Spleen (tissue), 11 donors: ENCODE results near the gene DPF1. TPM values are rescaled to one million over a fixed set of nuclear protein-coding genes. Genes with fewer than 3 reads are reported as not detected.
A peak's percentile ranks its signal among the peaks of the same experiment; 100 is the strongest.

ENCODE experiments used
- DNase-seq: peaks from one replicate; pipeline ENCODE4 v3.0.0-alpha.2; 2020
- H3K27ac ChIP-seq, 8 donors: fragments of 200-600 bp; sonication (generic) in 7 of 8; 1 replicate in 4 of 8; 2 replicates in 4 of 8; pipeline versions ENCODE4 v1.5.0 to v1.8.0; 2016 to 2021; ENCODE audit warnings: inconsistent platforms in 4 of 8, mild to moderate bottlenecking in 4 of 8, moderate library complexity in 1 of 8
- H3K27me3 ChIP-seq, 7 donors: fragments of 200-600 bp; sonication (generic) in 6 of 7; replicated peaks in 1 of 7; 1 replicate in 4 of 7; 2 replicates in 3 of 7; pipeline versions ENCODE4 v1.5.0 to v1.8.0; 2016 to 2021; ENCODE audit warnings: inconsistent platforms in 3 of 7, mild to moderate bottlenecking in 1 of 7
- H3K36me3 ChIP-seq, 6 donors: fragments of 200-600 bp; sonication (generic) in 5 of 6; 1 replicate in 4 of 6; 2 replicates in 2 of 6; pipeline versions ENCODE4 v1.5.0 to v1.8.0; 2016 to 2021; ENCODE audit warnings: inconsistent platforms in 2 of 6
- H3K4me1 ChIP-seq, 6 donors: fragments of 200-600 bp; sonication (generic) in 5 of 6; 1 replicate in 3 of 6; 2 replicates in 3 of 6; pipeline versions ENCODE4 v1.5.0 to v1.8.0; 2016 to 2021; ENCODE audit warnings: inconsistent platforms in 3 of 6
- H3K4me3 ChIP-seq, 8 donors: fragments of 200-600 bp; sonication (generic) in 7 of 8; 1 replicate in 4 of 8; 2 replicates in 4 of 8; pipeline versions ENCODE4 v1.5.0 to v1.8.0; 2016 to 2021; ENCODE audit warnings: inconsistent platforms in 4 of 8, mild to moderate bottlenecking in 4 of 8, moderate library complexity in 2 of 8
- H3K9me3 ChIP-seq, 8 donors: fragments of 200-600 bp; sonication (generic) in 7 of 8; 1 replicate in 4 of 8; 2 replicates in 4 of 8; pipeline versions ENCODE4 v1.5.0 to v1.8.0; 2016 to 2021; ENCODE audit warnings: inconsistent platforms in 4 of 8
- POLR2A ChIP-seq, 3 donors: fragments of 450-650 bp; IDR thresholded peaks; one replicate each; pipeline ENCODE4 v1.5.1; 2017; ENCODE audit warnings: antibody characterized with exemption in 3 of 3, mild to moderate bottlenecking in 1 of 3
- POLR2AphosphoS5 ChIP-seq, 3 donors: sonication (generic); formaldehyde crosslinking; IDR thresholded peaks; one replicate each; pipeline ENCODE4 v1.5.1; 2017; ENCODE audit warnings: antibody characterized with exemption in 3 of 3
- WGBS, 5 donors: extraction: QIAGEN DNeasy Blood & Tissue Kit in 3 of 5; methylation state at CpG; one replicate each; pipeline versions ENCODE4 v1.1.5 to v1.1.7; 2013 to 2018; 5-methylcytosine and 5-hydroxymethylcytosine counted together
- intact Hi-C: fragments of 100-400 bp; cut with DNase I; formaldehyde crosslinking; loops from one replicate; pipeline ENCODE4 v1.15.0; 2023; ENCODE audit warnings: low total_unique reads
- polyA plus RNA-seq, 3 donors: library from polyadenylated mRNA; stranded (reverse); fragments of 200-250 nt; gene quantifications; one replicate each; pipeline ENCODE4 v1.2.1, GENCODE V29; 2013
- total RNA-seq, 7 donors: library from RNA; depleted of rRNA in 3 of 7; stranded (reverse); fragments of >200 nt in 3 of 7; fragmentation: NEBNext Ultra II Directional in 4 of 7; extraction: Animal tissue kit (Norgen Biotek cat#: 25700) in 4 of 7; gene quantifications; one replicate each; pipeline versions ENCODE4 v1.1.0 to v1.2.1, GENCODE V29; 2016 to 2021
- TF ChIP-seq, protein P1 (sequence below), 11 experiments: fragments of 200-600 bp in 7 of 11; fragments of 450-650 bp in 4 of 11; sonication (generic) in 4 of 11; IDR thresholded peaks in 8 of 11; conservative IDR thresholded peaks in 3 of 11; 1 replicate in 7 of 11; 2 replicates in 4 of 11; pipeline versions ENCODE4 v1.4.0 to v1.8.0; 2016 to 2021; ENCODE audit warnings: antibody characterized with exemption in 11 of 11, inconsistent platforms in 4 of 11, mild to moderate bottlenecking in 1 of 11
- donor health status: healthy with polysubstance abuse.
- donor health status: DM: no; HTN: no; CAD: no; lungs with moderate emphysema.
- donor health status: DM: no; HTN: no; CAD: no.
- donor health status: Bipolar disorder and iron deficiency.
- donor health status: healthy.
- donor health status: DM: no; HTN: no; CAD: no.
- donor health status: DM: yes; HTN: yes; CAD: no.

The DPF1 gene
- total and polyA plus RNA-seq, 10 donors: 0.04 to 0.06 (median 0.06) TPM; not detected in 7

DNA sequence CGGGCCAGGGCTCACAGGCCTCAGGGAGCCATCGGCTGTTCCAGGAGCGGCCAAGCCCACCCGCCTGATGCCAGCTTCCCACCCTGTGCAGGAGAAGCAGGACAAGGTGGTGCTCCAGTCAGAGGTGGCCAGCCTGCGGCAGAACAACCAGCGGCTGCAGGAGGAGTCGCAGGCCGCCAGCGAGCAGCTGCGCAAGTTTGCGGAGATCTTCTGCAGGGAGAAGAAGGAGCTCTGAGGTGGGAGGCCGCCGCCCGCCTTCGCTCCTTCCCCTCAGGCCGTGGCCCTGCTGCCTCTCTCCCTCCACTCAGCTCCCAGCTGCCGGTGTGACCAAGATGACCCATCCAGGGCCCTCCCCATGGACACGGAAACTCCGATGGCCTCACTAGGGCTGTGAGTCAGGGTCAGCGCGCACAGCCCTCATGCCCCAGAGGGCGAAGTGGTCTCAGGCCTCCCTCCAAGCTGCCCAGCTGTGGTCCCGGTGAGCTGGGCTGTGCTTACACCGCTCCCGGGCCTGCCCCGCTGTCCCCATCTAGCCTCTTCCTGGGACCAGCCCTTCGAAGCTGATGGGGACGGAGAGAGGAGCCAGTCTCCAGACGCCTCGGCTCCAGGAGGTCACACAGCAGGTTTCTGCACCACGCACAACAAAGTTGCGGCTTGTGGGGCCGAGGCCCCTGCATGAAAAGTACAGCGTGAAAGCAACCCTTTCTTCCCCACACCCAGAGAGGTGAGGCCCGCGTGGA lies 17.8 kb downstream of the DPF1 start:
- Histone ChIP-seq H3K4me3 (no peak overlapping the region), H3K4me1 (peaks cover 8 to 27% (median 18%) of the 10 kb centered on the region in 6 donors), H3K36me3 (peaks cover 0 to 74% (median 56%) of the 10 kb centered on the region in 6 donors), H3K9me3 (no peaks in the 10 kb centered on the region), H3K27ac (no peak overlapping the region), H3K27me3 (peaks cover under 1 to 39% (median 26%) of the 10 kb centered on the region in 7 donors)
- no peak for DNase-seq
- intact Hi-C loops: no loop called here
- 91 to 95% (median 92%) methylated on average over 28 to 36 of the region's 36 CpGs for WGBS, 5 donors
- peak in 1 of 3 donors; percentile 28 for TF ChIP-seq POLR2AphosphoS5 (IDR thresholded peaks at IDR 0.05)
- no peak for TF ChIP-seq POLR2A (IDR thresholded peaks at IDR 0.05)
- TF ChIP-seq, protein P1, sequence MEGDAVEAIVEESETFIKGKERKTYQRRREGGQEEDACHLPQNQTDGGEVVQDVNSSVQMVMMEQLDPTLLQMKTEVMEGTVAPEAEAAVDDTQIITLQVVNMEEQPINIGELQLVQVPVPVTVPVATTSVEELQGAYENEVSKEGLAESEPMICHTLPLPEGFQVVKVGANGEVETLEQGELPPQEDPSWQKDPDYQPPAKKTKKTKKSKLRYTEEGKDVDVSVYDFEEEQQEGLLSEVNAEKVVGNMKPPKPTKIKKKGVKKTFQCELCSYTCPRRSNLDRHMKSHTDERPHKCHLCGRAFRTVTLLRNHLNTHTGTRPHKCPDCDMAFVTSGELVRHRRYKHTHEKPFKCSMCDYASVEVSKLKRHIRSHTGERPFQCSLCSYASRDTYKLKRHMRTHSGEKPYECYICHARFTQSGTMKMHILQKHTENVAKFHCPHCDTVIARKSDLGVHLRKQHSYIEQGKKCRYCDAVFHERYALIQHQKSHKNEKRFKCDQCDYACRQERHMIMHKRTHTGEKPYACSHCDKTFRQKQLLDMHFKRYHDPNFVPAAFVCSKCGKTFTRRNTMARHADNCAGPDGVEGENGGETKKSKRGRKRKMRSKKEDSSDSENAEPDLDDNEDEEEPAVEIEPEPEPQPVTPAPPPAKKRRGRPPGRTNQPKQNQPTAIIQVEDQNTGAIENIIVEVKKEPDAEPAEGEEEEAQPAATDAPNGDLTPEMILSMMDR (IDR thresholded peaks at IDR 0.05 in 8 of 11, conservative IDR thresholded peaks at IDR 0.05 in 3 of 11): no peak

DNA sequence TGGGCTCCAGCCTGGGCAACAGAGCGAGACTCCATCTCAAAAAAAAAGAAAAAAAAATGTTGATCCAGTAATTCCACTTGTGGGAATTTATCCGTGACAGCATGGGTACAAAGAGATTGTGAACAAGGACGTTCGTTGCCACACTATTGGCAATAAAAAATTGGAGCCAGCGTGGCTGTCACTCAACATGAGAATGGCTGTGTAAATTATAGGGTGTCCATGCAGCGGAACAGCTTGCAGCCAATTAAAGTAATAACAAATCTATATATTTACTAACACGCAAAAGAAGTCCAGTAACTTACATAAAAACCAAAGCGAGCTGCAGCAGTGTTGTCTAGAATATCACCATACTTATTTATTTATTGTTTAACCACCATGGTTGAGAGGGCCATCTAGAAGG lies 19.3 kb downstream of the DPF1 start:
- DNase-seq: no peak
- no peak overlapping the region for H3K27ac ChIP-seq
- H3K27me3 ChIP-seq: peaks cover 0 to 25% (median 11%) of the 10 kb centered on the region in 7 donors
- intact Hi-C loops: no loop called here
- peaks cover 0 to 89% (median 65%) of the 10 kb centered on the region in 6 donors for H3K36me3 ChIP-seq
- no peaks in the 10 kb centered on the region for H3K9me3 ChIP-seq
- 96 to 98% (median 96%) methylated on average over 8 of the region's 8 CpGs for WGBS, 5 donors
- peaks cover 3 to 13% (median 7%) of the 10 kb centered on the region in 6 donors for H3K4me1 ChIP-seq
- H3K4me3 ChIP-seq: no peak overlapping the region
- no peak for TF ChIP-seq POLR2AphosphoS5 (IDR thresholded peaks at IDR 0.05)
- TF ChIP-seq, protein P1 (IDR thresholded peaks at IDR 0.05 in 8 of 11, conservative IDR thresholded peaks at IDR 0.05 in 3 of 11): no peak
- no peak for TF ChIP-seq POLR2A (IDR thresholded peaks at IDR 0.05)

DNA sequence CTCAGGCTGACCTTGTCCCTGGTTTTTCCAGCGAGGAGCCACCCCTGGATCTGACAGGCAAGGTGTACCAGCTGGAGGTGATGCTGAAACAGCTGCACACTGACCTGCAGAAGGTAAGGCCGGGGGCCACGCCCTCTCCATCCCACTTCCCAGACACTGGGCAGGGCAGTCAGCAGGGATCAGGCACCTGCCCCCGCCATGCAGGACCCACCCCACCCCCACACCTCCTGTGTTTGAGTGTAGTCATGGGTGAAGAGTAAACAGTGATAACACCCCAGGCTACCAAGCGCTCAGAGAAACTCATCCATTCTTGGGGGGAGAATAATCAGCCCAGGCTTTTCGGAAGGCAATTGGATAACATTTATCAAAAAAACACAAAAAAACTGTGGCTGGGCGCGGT lies 19.9 kb downstream of the DPF1 start:
- Histone ChIP-seq H3K4me3 (no peak overlapping the region), H3K9me3 (no peaks in the 10 kb centered on the region), H3K36me3 (peaks cover 0 to 95% (median 66%) of the 10 kb centered on the region in 6 donors), H3K4me1 (peaks cover 0 to 7% (median 1%) of the 10 kb centered on the region in 6 donors), H3K27ac (no peak overlapping the region), H3K27me3 (peaks cover 0 to 18% (median 5%) of the 10 kb centered on the region in 7 donors)
- 94 to 98% (median 96%) methylated on average over 8 of the region's 8 CpGs for WGBS, 5 donors
- DNase-seq: no peak
- TF ChIP-seq POLR2A (IDR thresholded peaks at IDR 0.05) (no peak), POLR2AphosphoS5 (IDR thresholded peaks at IDR 0.05) (no peak)
- TF ChIP-seq, protein P1 (IDR thresholded peaks at IDR 0.05 in 8 of 11, conservative IDR thresholded peaks at IDR 0.05 in 3 of 11): no peak
- intact Hi-C loops: no loop called here

DNA sequence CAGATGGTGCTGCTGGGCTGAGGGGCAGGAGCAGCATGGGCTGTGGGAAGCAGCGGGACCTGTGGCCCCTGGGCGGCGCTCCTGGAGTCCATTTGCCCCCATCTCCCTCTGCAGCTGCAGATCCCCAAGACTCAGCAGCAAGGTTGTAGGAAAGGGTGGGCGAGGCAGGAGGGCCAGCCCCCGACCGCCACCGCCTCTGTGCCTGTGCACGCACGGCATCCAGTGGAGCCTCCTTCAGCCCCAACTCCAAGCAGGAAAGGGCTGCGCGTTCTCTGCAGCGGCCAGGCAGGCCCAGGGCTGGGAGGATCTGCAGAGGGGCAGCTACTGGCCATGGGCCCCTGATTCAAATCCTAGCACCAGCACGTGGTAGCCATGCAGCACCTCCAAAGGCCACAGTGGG lies 20.8 kb downstream of the DPF1 start:
- Histone ChIP-seq H3K4me3 (no peak overlapping the region), H3K36me3 (peaks cover 0 to 98% (median 74%) of the 10 kb centered on the region in 6 donors), H3K27me3 (peaks cover 0 to 10% (median 0%) of the 10 kb centered on the region in 7 donors), H3K9me3 (no peaks in the 10 kb centered on the region), H3K27ac (no peak overlapping the region), H3K4me1 (no peaks in the 10 kb centered on the region)
- no peak for DNase-seq
- TF ChIP-seq, protein P1 (IDR thresholded peaks at IDR 0.05 in 8 of 11, conservative IDR thresholded peaks at IDR 0.05 in 3 of 11): no peak
- TF ChIP-seq POLR2A (IDR thresholded peaks at IDR 0.05): no peak
- no peak for TF ChIP-seq POLR2AphosphoS5 (IDR thresholded peaks at IDR 0.05)
- intact Hi-C loops: no loop called here
- WGBS, 5 donors: 82 to 95% (median 93%) methylated on average over 5 to 13 of the region's 13 CpGs
